ENCODE data around the gene SRPRA. TPM values are rescaled to one million over a fixed set of nuclear protein-coding genes. Genes with fewer than 3 reads are reported as not detected.

Gene SRPRA
- polyA plus RNA-seq, 1 donor (not counting 4 experiments of a cell fraction or from before 2014, with no cell fraction given), result 56.0 TPM

DNA sequence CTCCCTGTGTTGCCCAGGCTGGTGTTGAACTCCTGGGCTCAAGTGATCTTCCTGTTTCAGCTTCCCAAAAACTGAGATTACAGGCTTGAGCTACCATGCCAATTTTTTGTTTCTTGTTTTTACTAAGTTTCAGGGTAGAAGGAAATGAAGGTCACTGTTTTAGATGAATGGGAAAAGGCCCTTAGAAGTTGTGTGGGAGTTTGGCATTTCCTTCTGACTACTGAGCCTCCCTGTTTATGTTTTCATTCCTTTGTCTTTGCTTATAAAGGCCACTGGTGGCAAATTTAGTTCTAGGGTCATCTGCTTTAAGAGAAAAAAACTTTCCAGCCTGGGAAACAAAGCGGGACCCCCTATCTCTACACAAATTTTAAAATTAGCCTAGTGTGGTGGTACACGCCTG, 22.1 kb downstream of the SRPRA start:
- Histone ChIP-seq H3K79me2 (ENCODE audit: control insufficient read depth, insufficient read depth, low read length) (no peaks in the 10 kb centered on the region), H3K27me3 (ENCODE audit: control insufficient read depth, extremely low read depth, insufficient read depth, low read length) (no peaks in the 10 kb centered on the region), H3K4me1 (ENCODE audit: control insufficient read depth, extremely low read depth, insufficient read depth, low read length) (no peaks in the 10 kb centered on the region), H3K4me3 (ENCODE audit: control insufficient read depth in 2 of 3, extremely low read depth in 1 of 3, insufficient read depth in 2 of 3, low read depth in 1 of 3, low read length in 3 of 3) (no peak overlapping the region), H3K9me1 (ENCODE audit: control insufficient read depth, extremely low read depth, insufficient read depth, low read length) (no peaks in the 10 kb centered on the region), H3K9me3 (ENCODE audit: control insufficient read depth, low read depth, low read length) (no peaks in the 10 kb centered on the region), H3K27ac (ENCODE audit: control insufficient read depth, insufficient read depth, low read length) (no peak overlapping the region), H3K4me2 (ENCODE audit: control insufficient read depth, extremely low read depth, insufficient read depth, low read depth, low read length) (no peak overlapping the region), H2AFZ (ENCODE audit: control insufficient read depth, low read length) (no peak overlapping the region), H3K9ac (ENCODE audit: control insufficient read depth, extremely low read depth, insufficient read depth, low read length) (no peak overlapping the region), H3K36me3 (ENCODE audit: control insufficient read depth in 2 of 2, extremely low read depth in 1 of 2, insufficient read depth in 2 of 2, low read length in 2 of 2) (peaks cover 5 to 8% of the 10 kb centered on the region in 2 experiments), H4K20me1 (ENCODE audit: control insufficient read depth, extremely low read depth, insufficient read depth, low read length) (no peaks in the 10 kb centered on the region)
- dilution Hi-C loops (cut with MboI; ENCODE audit: extremely low pct_ligation_motif_present, low sequenced_read_pairs), result no loop called here
- TF ChIP-seq EZH2 (IDR thresholded peaks at IDR 0.05; ENCODE audit: low read length), result no peak
- TF ChIP-seq, protein P1, sequence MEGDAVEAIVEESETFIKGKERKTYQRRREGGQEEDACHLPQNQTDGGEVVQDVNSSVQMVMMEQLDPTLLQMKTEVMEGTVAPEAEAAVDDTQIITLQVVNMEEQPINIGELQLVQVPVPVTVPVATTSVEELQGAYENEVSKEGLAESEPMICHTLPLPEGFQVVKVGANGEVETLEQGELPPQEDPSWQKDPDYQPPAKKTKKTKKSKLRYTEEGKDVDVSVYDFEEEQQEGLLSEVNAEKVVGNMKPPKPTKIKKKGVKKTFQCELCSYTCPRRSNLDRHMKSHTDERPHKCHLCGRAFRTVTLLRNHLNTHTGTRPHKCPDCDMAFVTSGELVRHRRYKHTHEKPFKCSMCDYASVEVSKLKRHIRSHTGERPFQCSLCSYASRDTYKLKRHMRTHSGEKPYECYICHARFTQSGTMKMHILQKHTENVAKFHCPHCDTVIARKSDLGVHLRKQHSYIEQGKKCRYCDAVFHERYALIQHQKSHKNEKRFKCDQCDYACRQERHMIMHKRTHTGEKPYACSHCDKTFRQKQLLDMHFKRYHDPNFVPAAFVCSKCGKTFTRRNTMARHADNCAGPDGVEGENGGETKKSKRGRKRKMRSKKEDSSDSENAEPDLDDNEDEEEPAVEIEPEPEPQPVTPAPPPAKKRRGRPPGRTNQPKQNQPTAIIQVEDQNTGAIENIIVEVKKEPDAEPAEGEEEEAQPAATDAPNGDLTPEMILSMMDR (optimal IDR thresholded peaks at IDR 0.05 in 1 of 3, IDR thresholded peaks at IDR 0.05 in 1 of 3, conservative IDR thresholded peaks at IDR 0.05 in 1 of 3; ENCODE audit: extremely low read depth in 1 of 3, insufficient read depth in 2 of 3, low read length in 3 of 3), result no peak
- FAIRE-seq (no peak), DNase-seq (ENCODE audit: low read depth, low spot score) (no peak)

DNA sequence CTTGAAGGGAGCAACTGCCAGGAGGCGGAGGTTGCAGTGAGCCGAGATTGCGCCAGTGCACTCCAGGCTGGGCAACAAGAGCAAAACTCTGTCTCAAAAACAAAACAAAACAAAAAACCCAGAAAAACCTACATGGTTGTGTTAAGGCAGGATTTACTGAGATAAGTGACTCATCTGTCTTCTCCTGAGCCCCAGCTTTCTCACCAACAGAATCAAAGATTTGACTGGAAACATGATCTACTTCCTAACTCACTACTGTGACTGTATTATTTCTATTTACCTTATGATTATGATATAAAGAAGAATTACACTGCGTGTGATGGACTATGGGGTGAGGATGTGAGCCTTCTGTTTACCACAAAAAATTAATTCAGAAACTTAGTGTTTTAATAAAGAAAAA, 35.3 kb downstream of the SRPRA start:
- Histone ChIP-seq H3K36me3 (ENCODE audit: control insufficient read depth in 2 of 2, extremely low read depth in 1 of 2, insufficient read depth in 2 of 2, low read length in 2 of 2) (peaks cover 0 to 5% of the 10 kb centered on the region in 2 experiments), H3K4me2 (ENCODE audit: control insufficient read depth, extremely low read depth, insufficient read depth, low read depth, low read length) (no peak overlapping the region), H3K4me3 (ENCODE audit: control insufficient read depth in 2 of 3, extremely low read depth in 1 of 3, insufficient read depth in 2 of 3, low read depth in 1 of 3, low read length in 3 of 3) (no peak overlapping the region), H3K27ac (ENCODE audit: control insufficient read depth, insufficient read depth, low read length) (no peak overlapping the region), H3K4me1 (ENCODE audit: control insufficient read depth, extremely low read depth, insufficient read depth, low read length) (no peaks in the 10 kb centered on the region), H3K27me3 (ENCODE audit: control insufficient read depth, extremely low read depth, insufficient read depth, low read length) (no peaks in the 10 kb centered on the region), H2AFZ (ENCODE audit: control insufficient read depth, low read length) (no peak overlapping the region), H3K9me1 (ENCODE audit: control insufficient read depth, extremely low read depth, insufficient read depth, low read length) (no peaks in the 10 kb centered on the region), H3K9ac (ENCODE audit: control insufficient read depth, extremely low read depth, insufficient read depth, low read length) (no peak overlapping the region), H3K9me3 (ENCODE audit: control insufficient read depth, low read depth, low read length) (no peaks in the 10 kb centered on the region), H4K20me1 (ENCODE audit: control insufficient read depth, extremely low read depth, insufficient read depth, low read length) (no peaks in the 10 kb centered on the region), H3K79me2 (ENCODE audit: control insufficient read depth, insufficient read depth, low read length) (no peaks in the 10 kb centered on the region)
- FAIRE-seq (no peak), DNase-seq (ENCODE audit: low read depth, low spot score) (no peak)
- no peak for TF ChIP-seq EZH2 (IDR thresholded peaks at IDR 0.05; ENCODE audit: low read length)
- TF ChIP-seq, protein P1 (optimal IDR thresholded peaks at IDR 0.05 in 1 of 3, IDR thresholded peaks at IDR 0.05 in 1 of 3, conservative IDR thresholded peaks at IDR 0.05 in 1 of 3; ENCODE audit: extremely low read depth in 1 of 3, insufficient read depth in 2 of 3, low read length in 3 of 3), result no peak
- dilution Hi-C loops (cut with MboI; ENCODE audit: extremely low pct_ligation_motif_present, low sequenced_read_pairs), result no loop called here

Measured in keratinocyte (primary cell).